DMS153 (cell line): ENCODE data around the gene ANO9.

Experiments
- DNase-seq: peaks from one replicate; lab custom pipeline; 2025; lab: John Stamatoyannopoulos, UW

Gene ANO9

DNA sequence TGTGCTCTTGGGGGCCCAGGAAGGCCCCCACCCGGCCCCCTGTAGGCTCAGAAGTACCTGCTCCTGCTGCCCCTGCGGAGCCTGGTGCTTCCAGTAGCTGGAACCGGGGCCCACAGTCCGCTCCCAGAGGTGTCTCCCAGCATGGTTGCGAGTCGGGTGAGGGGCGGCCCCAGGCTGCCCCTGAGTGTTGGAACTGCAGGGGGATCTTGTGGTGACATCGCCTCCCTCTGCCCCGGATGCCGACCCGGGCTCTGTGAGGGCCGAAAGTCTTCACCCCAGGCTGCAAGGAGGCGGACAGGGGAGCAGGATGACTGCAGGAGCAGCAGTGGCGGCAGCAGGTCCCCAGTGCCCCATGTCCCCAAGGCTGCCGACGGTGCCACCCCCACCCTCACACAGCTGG lies 57.3 kb downstream of the ANO9 start:
- no peak for DNase-seq

DNA sequence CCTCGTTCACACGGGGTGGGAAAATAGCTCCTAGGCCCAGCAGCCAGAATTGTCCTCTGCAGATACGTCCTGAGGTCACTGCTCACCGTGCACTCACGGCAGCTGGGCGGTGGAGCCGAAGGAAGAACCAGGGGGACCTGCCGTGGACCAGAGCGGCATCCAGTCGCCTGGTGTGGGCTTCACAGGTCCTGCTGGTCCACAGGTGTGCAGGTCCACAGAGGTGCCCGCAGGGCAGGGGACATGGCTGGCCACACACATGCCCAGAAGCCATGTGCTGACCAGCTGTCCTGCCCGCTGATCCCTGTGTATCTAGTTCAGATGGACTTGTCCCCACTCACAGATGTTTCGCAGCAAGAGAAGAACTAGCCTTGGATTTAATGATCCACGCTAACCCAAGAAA lies 58.4 kb downstream of the ANO9 start:
- DNase-seq: no peak

DNA sequence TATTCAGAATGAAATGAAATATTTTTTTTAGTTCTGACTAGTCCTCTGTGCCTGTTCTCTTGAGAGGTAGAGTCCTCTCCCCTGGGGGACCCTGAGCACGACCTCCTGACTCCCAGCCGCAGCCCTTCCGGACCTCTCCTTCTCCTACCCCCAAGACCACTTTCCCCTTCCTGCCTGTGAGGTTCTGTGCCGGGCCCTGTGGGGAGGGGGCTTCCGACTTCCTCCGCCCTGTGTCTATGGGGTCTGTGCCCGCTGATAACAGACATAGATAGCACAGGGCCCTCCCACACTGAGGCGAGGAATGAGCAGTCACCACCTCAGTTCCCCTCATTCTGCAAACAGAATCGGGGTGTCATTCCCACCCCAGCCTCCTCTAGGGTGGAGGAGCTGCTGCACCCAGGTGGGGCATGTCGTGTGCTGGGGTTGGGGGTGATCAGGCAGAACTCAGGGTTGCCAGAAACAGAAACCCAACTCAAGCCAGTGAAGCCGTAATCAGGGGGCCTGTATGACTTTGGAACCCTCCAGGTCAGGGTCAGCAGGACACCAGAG lies 59.7 kb downstream of the ANO9 start:
- no peak for DNase-seq

DNA sequence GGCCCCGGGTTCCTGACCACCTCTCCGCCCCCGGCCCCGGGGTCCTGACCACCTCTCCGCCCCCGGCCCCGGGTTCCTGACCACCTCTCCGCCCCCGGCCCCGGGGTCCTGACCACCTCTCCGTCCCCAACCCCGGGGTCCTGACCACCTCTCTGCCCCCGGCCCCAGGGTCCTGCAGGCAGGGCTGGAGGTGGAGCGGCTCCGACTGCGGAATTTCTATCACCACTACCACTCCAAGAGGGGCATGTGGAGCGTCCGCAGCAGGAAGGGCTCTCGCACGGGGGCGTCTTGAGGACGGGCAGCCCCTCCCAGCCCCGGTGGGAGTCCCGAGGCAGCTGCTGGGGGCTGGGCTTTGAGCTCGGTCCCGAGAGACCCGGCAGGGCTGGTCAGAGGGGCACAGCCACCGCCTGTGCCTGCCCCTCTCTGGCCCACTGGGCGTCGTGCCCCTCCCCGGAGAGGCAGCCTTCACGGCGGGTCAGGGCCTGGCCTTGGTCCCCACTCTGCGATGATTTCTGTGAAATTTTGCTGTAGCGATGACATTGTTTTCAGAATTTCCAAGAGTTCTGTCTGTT lies 60.2 kb downstream of the ANO9 start:
- DNase-seq: no peak

DNA sequence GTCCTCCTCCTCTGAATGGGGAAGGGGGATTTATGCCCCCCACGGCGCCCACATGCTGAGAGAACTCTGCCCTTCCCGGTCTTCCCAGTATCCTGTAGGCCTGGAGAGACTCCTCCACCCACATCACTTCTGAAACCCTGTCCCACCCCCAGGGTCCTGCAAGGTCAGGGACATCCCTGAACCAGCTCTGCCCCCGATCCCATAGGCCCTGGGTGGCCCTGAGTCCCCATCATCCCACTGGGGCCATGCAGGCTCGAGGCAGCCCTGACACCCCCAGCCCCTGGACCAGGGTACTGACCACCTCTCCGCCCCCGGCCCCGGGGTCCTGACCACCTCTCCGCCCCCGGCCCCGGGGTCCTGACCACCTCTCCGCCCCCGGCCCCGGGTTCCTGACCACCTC lies 60.8 kb downstream of the ANO9 start:
- DNase-seq: no peak

GRCh38 chr11:380491-380890 lies 61.3 kb downstream of the ANO9 start:
- DNase-seq: no peak

- DNase-seq: no peak
These were observed 61.7 kb downstream of the ANO9 start for GRCh38 chr11:380095-380480.

DNA sequence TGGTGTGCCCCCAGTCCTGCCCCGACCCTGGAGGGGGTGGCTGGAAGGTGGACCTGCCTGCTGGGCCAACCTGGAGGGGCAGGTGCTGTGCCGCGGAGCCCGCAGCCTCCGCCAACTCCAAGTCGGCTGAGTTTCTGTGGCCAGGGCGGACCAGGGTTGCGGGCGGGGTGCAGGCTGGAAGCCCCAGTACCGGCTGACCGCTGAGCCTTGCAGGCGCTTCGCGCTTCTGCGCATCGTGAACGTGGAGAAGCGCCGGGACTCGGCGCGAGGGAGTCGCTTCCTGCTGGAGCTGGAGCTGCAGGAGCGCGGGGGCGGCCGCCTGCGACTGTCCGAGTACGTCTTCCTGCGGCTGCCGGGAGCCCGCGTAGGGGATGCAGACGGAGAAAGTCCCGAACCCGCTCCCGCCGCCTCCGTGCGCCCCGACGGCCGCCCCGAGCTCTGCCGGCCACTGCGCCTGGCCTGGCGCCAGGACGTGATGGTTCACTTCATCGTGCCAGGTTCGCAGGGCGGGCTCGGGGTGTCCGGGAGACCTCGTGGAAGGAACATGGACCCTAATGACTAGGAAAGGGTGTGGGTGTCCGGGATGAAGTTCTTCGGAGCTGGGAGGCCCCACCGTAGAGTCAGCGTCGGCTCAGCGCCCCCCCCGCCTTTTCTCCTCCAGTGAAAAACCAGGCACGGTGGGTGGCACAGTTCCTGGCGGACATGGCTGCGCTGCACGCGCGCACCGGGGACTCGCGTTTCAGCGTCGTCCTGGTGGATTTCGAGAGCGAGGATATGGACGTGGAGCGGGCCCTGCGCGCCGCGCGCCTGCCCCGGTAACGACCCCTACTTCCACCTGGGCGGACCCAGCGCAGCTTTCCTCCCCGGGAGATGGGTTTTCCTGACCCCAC lies 62.4 kb downstream of the ANO9 start:
- DNase-seq: no peak

DNA sequence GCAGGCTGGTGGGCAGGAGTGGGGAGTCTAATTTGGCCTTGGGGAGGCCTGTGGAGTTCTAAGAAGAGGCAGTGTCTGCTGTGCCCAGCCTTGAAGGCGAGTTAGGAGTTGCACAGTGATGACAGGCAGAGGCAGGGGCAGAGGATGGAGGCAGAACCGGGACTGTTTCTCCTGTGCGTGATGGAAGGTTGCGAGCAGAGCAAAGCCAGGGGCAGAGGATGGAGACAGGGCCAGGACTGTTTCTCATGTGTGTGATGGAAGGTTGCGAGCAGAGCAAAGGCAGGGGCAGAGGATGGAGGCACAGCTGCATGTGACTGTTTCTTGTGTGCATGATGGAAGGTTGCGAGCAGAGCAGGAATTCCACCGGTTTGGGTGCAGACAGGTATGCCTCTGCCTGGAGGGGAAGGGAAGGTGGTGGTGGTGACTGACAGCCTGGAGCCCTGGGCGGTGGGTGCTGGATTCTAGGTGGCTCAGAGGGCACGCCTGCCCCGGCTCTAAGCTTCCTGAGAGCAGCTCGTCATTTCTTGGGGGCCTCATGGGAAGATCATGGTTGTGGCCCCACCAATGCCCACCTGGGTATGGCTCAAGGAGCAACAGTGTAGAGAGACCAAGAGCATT lies 63.8 kb downstream of the ANO9 start:
- no peak for DNase-seq

GRCh38 chr11:377174-377865 lies 64.5 kb downstream of the ANO9 start:
- no peak for DNase-seq

DNA sequence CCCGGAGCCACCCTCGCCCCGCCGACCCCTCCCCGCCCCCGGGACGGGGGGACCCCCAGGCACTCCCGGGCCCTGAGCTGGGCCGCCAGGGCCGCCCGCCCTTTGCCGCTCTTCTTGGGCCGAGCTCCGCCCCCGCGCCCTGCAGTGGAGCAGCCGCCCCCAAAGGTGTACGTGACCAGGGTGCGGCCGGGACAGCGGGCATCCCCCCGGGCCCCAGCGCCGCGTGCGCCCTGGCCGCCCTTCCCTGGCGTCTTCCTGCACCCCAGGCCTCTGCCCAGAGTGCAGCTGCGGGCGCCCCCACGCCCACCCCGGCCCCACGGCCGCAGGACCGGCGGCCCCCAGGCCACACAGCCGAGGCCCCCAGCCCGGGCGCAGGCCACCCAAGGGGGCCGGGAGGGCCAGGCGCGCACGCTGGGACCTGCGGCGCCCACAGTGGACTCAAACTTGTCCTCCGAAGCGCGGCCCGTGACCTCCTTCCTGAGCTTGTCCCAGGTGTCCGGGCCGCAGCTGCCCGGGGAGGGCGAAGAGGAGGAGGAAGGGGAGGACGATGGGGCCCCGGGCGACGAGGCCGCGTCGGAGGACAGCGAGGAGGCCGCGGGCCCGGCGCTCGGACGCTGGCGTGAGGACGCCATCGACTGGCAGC lies 65.2 kb downstream of the ANO9 start:
- no peak for DNase-seq

DNA sequence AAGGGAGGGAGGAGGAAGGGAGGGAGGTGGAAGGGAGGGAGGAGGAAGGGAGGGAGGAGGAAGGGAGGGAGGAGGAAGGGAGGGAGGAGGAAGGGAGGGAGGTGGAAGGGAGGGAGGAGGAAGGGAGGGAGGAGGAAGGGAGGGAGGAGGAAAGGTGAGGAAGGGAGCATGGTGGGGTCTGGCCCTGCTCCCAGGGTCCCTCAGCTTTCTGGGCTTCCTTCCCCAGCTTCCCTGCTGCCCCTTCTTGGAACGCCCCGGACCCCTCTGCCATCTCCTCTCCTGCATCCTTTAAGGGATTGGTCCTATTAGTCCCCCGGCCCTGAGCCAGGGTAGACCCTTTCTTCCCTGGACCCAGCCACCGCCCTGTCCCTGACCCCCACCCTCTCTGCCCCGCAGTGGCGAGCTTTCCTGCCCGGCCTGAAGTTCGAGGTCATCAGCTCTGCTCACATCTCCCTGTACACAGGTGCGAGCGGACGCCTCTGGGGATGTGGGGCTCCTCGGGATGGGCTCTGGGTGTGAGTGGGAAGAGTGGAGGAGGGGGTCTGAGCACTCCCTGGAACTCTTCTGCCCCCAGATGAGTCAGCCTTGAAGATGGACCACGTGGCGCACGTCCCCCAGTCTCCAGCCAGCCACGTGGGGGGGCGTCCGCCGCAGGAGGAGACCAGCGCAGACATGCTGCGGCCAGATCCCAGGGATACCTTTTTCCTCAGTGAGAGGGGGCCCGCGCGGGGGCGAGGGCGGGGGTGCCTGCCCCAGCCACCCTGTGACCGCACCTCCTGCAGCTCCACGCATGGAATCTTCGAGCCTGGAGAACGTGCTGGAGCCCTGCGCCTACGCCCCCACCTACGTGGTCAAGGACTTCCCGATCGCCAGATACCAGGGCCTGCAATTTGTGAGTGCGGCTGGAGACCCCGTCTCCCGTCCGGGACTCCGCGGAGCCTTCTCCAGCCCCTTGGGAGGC lies 66.5 kb downstream of the ANO9 start:
- no peak for DNase-seq

DNA sequence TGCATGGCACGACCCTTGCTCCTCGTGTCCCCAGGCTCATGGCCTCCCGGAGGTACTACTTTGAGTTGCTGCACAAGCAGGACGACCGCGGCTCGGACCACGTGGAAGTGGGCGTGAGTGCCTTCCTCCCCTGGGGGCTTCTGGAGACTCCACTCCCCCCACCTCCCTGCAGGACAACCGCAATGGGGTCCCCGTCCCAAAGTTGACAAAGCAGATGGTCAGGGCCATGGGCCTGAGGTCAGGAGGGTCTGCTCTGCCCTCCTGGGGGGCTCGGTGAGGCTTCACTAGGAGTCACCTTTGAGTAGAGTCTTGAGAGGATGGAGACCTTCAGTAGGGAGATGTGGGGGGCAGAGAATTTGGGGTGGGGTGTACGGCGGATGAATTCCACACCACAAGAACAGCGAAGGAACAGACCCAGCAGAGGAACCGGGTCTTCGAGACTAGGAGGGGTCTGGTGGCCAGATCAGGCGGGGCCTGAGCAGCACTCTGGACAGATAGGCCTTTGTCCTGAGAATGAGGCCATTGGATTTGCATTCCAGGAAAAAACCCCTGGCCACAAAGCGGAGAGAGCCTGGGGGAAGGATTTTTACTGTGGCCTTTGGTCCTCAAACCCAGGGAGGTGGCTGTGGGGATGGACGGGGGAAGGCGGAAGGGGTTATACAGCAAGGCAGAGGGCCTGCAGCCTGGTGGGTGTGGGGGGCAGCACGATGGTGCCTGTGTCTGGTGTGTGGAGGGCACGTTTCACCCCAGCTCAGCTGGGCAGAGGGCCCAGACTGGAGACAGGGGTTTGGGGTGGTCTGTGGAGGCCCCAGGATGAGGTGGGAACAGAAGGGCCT lies 67.9 kb downstream of the ANO9 start:
- DNase-seq: no peak

- DNase-seq: no peak
These were observed 68.7 kb downstream of the ANO9 start for GRCh38 chr11:372809-373715.

GRCh38 chr11:371716-372590 lies 69.9 kb downstream of the ANO9 start:
- DNase-seq: no peak

- no peak for DNase-seq
These were observed 70.8 kb downstream of the ANO9 start for GRCh38 chr11:371051-371450.

- DNase-seq: no peak
These were observed 71.5 kb downstream of the ANO9 start for GRCh38 chr11:370070-370941.
